Neural progenitor cell (in vitro differentiated cells): Measurements from ENCODE around the gene RHBDD1. TPM values are rescaled to one million over a fixed set of nuclear protein-coding genes. Genes with fewer than 3 reads are reported as not detected.

Experiments
- DNase-seq: peaks from one replicate; pipeline ENCODE4 v3.0.0-alpha.2; 2016; ENCODE audit warnings: low spot score
- H2AFZ ChIP-seq: fragments of 200-600 bp; sonication (generic); replicated peaks from 2 replicates; pipeline ENCODE4 v1.6.1; 2016; ENCODE audit warnings: antibody characterized with exemption
- H3F3A ChIP-seq: fragments of 200-600 bp; sonication (generic); 2 replicates; pipeline ENCODE4 v1.6.1; 2016; ENCODE audit warnings: antibody characterized with exemption, low read depth
- H3K27ac ChIP-seq: fragments of 200-600 bp; sonication (generic); 2 replicates; pipeline ENCODE4 v1.5.1; 2016; ENCODE audit warnings: mild to moderate bottlenecking
- H3K27me3 ChIP-seq: fragments of 200-600 bp; sonication (generic); 2 replicates; pipeline ENCODE4 v1.6.1; 2016; ENCODE audit warnings: mild to moderate bottlenecking, moderate library complexity
- H3K36me3 ChIP-seq: fragments of 200-600 bp; sonication (generic); 2 replicates; pipeline ENCODE4 v1.5.1; 2016
- H3K4me1 ChIP-seq: fragments of 200-600 bp; sonication (generic); 2 replicates; pipeline ENCODE4 v1.6.1; 2016; ENCODE audit warnings: mixed run types
- H3K4me2 ChIP-seq: fragments of 200-600 bp; sonication (generic); 2 replicates; pipeline ENCODE4 v1.6.1; 2016
- H3K4me3 ChIP-seq: fragments of 200-600 bp; sonication (generic); 2 replicates; pipeline ENCODE4 v1.5.1; 2016
- H3K79me2 ChIP-seq: fragments of 200-600 bp; sonication (generic); 2 replicates; pipeline ENCODE4 v1.6.1; 2016; ENCODE audit warnings: low read depth
- H3K9ac ChIP-seq: fragments of 200-600 bp; sonication (generic); 2 replicates; pipeline ENCODE4 v1.6.1; 2016
- H3K9me3 ChIP-seq: fragments of 200-600 bp; sonication (generic); 2 replicates; pipeline ENCODE4 v1.5.1; 2016; ENCODE audit warnings: low read depth
- H4K20me1 ChIP-seq: fragments of 200-600 bp; sonication (generic); 2 replicates; pipeline ENCODE4 v1.6.1; 2016; ENCODE audit warnings: low read depth
- H3K27ac Mint-ChIP-seq: 3 replicates; pipeline ENCODE4 v1.8.0; 2021; ENCODE audit warnings: mixed read lengths
- H3K27me3 Mint-ChIP-seq: 2 replicates; pipeline ENCODE4 v1.8.0; 2022; ENCODE audit warnings: low read depth, mild to moderate bottlenecking, inconsistent platforms, moderate library complexity, mixed read lengths; ENCODE audit not compliant: insufficient read depth
- H3K36me3 Mint-ChIP-seq: 3 replicates; pipeline ENCODE4 v1.8.0; 2021; ENCODE audit warnings: mixed read lengths
- H3K4me1 Mint-ChIP-seq: 3 replicates; pipeline ENCODE4 v1.8.0; 2021; ENCODE audit warnings: mixed read lengths
- H3K4me3 Mint-ChIP-seq: 3 replicates; pipeline ENCODE4 v1.8.0; 2021; ENCODE audit warnings: mild to moderate bottlenecking, moderate library complexity, mixed read lengths
- H3K9me3 Mint-ChIP-seq: 3 replicates; pipeline ENCODE4 v1.8.0; 2020; ENCODE audit warnings: mixed read lengths
- EZH2 ChIP-seq: fragments of 200-600 bp; sonication (generic); IDR thresholded peaks from 2 replicates; pipeline ENCODE4 v1.6.1; 2017; ENCODE audit warnings: antibody characterized with exemption, mild to moderate bottlenecking, moderate library complexity
- EZH2phosphoT487 ChIP-seq: fragments of 200-600 bp; sonication (generic); IDR thresholded peaks from 2 replicates; pipeline ENCODE4 v1.6.1; 2017; ENCODE audit warnings: antibody characterized with exemption
- total RNA-seq: library from RNA; depleted of rRNA; stranded (reverse); fragments of >200 nt; gene quantifications from 2 replicates; pipeline ENCODE4 v1.2.3, GENCODE V29; 2015; ENCODE audit warnings: low replicate concordance
- TF ChIP-seq, protein P1 (sequence below): fragments of 200-600 bp; sonication (generic); IDR thresholded peaks from 2 replicates; pipeline ENCODE4 v1.5.1; 2017; ENCODE audit warnings: antibody characterized with exemption, mild to moderate bottlenecking

The RHBDD1 gene
- total RNA-seq, 1 donor from 2014 or later = 15.1 TPM

DNA sequence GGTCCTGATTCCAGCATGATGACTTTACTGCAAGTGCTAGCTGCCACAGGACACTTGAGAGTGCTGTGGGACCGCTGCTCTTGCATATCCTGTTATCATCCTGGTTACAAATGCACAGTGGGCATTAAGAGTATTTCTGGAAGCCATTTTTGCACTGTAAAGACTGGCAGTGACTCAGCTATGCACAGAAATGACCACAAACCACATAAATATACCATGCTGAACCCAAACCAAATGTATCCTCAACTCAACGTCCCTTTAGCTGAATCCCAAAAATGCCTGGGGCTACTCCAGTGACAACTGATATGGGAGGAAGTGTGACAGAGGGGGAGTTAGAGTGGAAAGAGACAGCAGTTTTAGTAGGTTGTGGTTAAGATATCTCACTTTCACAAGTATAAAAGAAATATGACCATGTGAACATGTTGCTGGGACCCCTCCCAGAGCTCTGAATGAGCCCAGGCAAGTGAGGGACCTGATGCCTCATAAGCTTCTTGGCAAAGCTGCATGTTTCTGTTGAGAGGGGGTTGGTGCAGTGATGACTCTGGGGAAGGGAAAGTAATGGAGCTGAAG lies 37.3 kb downstream of the RHBDD1 start:
- no peaks in the 10 kb centered on the region for H3F3A ChIP-seq
- no peak overlapping the region for H2AFZ ChIP-seq
- Mint-ChIP-seq H3K4me1 (no peaks in the 10 kb centered on the region), H3K4me3 (no peak overlapping the region), H3K36me3 (peaks cover 5% of the 10 kb centered on the region), H3K9me3 (no peaks in the 10 kb centered on the region), H3K27me3 (peaks cover 3% of the 10 kb centered on the region), H3K27ac (no peak overlapping the region)
- H4K20me1 ChIP-seq = no peaks in the 10 kb centered on the region
- no peak overlapping the region for H3K27ac ChIP-seq
- H3K4me1 ChIP-seq = peaks cover 15% of the 10 kb centered on the region
- H3K9me3 ChIP-seq = no peaks in the 10 kb centered on the region
- no peak for TF ChIP-seq EZH2
- TF ChIP-seq, protein P1, sequence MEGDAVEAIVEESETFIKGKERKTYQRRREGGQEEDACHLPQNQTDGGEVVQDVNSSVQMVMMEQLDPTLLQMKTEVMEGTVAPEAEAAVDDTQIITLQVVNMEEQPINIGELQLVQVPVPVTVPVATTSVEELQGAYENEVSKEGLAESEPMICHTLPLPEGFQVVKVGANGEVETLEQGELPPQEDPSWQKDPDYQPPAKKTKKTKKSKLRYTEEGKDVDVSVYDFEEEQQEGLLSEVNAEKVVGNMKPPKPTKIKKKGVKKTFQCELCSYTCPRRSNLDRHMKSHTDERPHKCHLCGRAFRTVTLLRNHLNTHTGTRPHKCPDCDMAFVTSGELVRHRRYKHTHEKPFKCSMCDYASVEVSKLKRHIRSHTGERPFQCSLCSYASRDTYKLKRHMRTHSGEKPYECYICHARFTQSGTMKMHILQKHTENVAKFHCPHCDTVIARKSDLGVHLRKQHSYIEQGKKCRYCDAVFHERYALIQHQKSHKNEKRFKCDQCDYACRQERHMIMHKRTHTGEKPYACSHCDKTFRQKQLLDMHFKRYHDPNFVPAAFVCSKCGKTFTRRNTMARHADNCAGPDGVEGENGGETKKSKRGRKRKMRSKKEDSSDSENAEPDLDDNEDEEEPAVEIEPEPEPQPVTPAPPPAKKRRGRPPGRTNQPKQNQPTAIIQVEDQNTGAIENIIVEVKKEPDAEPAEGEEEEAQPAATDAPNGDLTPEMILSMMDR = no peak
- TF ChIP-seq EZH2phosphoT487 = no peak
- H3K4me2 ChIP-seq = no peak overlapping the region
- H3K9ac ChIP-seq = no peak overlapping the region
- no peaks in the 10 kb centered on the region for H3K36me3 ChIP-seq
- DNase-seq = no peak
- no peaks in the 10 kb centered on the region for H3K79me2 ChIP-seq
- no peaks in the 10 kb centered on the region for H3K27me3 ChIP-seq
- H3K4me3 ChIP-seq = no peak overlapping the region

DNA sequence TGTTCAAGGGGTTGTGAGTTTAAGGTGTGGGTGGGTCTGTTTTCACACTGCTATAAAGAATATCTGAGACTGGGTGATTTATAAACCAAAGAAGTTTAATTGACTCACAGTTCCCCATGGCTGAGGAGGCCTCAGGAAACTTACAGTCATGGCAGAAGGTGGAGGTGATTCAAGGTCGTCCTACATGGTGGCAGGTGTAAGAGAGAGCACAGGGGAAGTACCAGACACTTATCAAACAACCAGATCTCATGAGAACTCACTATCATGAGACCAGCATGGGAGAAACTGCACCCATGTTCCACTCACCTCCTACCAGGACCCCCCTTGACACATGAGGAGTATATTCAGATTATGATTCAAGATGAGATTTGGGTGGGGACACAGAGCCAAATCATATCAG lies 38.0 kb downstream of the RHBDD1 start:
- no peaks in the 10 kb centered on the region for H3K4me1 Mint-ChIP-seq

DNA sequence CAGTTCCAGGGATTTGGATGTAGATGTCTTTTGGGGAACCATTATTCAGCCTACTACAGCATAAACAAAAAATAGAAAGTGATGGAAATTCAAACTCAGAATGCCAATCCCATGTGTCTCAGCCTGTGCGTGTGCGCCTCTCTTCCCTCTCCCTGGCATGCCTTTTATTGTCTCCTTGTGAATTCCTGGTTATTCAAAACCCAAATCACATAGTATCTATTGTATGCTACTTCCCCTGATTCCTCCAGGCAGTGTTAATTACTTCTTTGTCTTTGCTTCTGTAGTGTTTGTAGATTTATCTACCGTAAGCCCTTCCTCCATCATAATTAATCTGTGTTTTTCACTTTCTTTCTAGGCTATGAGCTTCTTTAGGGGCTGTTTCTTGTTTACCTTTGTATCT lies 38.9 kb downstream of the RHBDD1 start:
- Histone ChIP-seq H3K27ac (peak overlapping the region; percentile 62), H3K36me3 (no peaks in the 10 kb centered on the region), H4K20me1 (no peaks in the 10 kb centered on the region), H3F3A (no peaks in the 10 kb centered on the region), H3K4me2 (peak overlapping the region; percentile 31), H3K4me3 (no peak overlapping the region), H3K9ac (no peak overlapping the region), H3K4me1 (peaks cover 15% of the 10 kb centered on the region), H3K79me2 (no peaks in the 10 kb centered on the region), H3K27me3 (no peaks in the 10 kb centered on the region), H3K9me3 (no peaks in the 10 kb centered on the region), H2AFZ (no peak overlapping the region)
- TF ChIP-seq, protein P1 = no peak
- TF ChIP-seq EZH2 = no peak
- TF ChIP-seq EZH2phosphoT487 = no peak
- Mint-ChIP-seq H3K9me3 (no peaks in the 10 kb centered on the region), H3K27me3 (peaks cover 3% of the 10 kb centered on the region), H3K4me3 (no peak overlapping the region), H3K4me1 (no peaks in the 10 kb centered on the region), H3K36me3 (peaks cover 5% of the 10 kb centered on the region), H3K27ac (no peak overlapping the region)
- peak; percentile 30 for DNase-seq

More for the DNA sequence above, 38.0 kb downstream of the RHBDD1 start:
- no peak for TF ChIP-seq EZH2phosphoT487
- TF ChIP-seq, protein P1 = no peak
- no peak for TF ChIP-seq EZH2
- H3K4me2 ChIP-seq = peak overlapping the region; percentile 31
- H3K27ac ChIP-seq = no peak overlapping the region
- H3F3A ChIP-seq = no peaks in the 10 kb centered on the region
- H3K27me3 ChIP-seq = no peaks in the 10 kb centered on the region
- H3K9ac ChIP-seq = no peak overlapping the region
- peaks cover 15% of the 10 kb centered on the region for H3K4me1 ChIP-seq
- no peak for DNase-seq
- H3K27ac Mint-ChIP-seq = no peak overlapping the region
- H3K9me3 ChIP-seq = no peaks in the 10 kb centered on the region
- H3K4me3 ChIP-seq = no peak overlapping the region
- H3K36me3 ChIP-seq = no peaks in the 10 kb centered on the region
- peaks cover 3% of the 10 kb centered on the region for H3K27me3 Mint-ChIP-seq
- no peaks in the 10 kb centered on the region for H3K79me2 ChIP-seq
- peaks cover 5% of the 10 kb centered on the region for H3K36me3 Mint-ChIP-seq
- no peak overlapping the region for H3K4me3 Mint-ChIP-seq
- H2AFZ ChIP-seq = no peak overlapping the region
- no peaks in the 10 kb centered on the region for H4K20me1 ChIP-seq
- no peaks in the 10 kb centered on the region for H3K9me3 Mint-ChIP-seq
